Activated naive CD4-positive, alpha-beta T cell treated with Interleukin-2 at 50 U/mL for 16 hours (primary cell): ENCODE measurements around the gene TMEM233.
A peak's percentile ranks its signal among the peaks of the same experiment; 100 is the strongest.

Experiments used
- DNase-seq: peaks from one replicate; pipeline ENCODE4 v3.0.0-alpha.2; 2020

Gene TMEM233

GRCh38 chr12:119593578-119594398 lies at the start of gene TMEM233:
TSS of gene TMEM233 (plus strand) at chr12:119593774. CDS start at chr12:119593849, 75 bp downstream.
- DNase-seq, result no peak

DNA sequence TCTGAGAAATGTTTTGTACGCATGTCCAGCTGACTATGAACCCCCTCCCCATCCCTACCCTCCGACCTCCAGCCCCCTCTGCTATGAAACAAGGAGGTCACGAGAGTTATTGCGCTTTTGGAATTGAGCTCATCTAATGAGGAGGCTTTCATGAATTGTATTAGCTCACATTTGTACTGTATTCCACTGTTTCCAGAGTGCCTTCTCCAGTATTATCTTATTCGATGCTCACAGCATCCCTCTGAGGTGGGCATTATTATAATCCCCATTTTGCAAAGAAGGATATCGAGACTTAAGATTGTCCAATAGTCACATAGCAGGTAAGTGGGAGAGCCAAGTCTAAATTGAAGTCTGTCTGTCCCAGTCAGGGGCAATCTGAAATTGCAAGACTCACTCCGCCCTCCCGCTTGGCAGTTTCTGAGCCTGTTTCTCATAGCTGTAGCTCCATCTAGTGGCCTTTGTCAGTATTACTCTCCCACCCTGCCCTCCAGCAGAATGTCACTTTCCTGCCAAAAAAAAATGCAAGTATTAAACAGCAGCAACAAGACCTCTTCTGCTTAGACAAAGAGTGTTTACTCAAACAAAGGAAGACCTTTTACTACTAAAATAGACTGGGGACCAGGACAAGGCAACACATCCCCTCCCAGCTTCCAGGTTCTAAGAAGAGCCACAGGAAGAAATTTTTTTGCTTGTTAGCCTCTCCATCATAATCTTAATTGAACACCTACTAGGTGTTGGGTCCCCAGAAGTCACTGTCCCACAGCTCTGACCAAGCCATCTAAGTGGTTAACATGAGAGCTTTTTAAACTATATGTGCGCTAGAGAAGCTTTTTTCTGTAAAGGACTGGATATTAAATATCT lies 48.6 kb upstream of the TMEM233 start:
- DNase-seq, result peak; percentile 45

DNA sequence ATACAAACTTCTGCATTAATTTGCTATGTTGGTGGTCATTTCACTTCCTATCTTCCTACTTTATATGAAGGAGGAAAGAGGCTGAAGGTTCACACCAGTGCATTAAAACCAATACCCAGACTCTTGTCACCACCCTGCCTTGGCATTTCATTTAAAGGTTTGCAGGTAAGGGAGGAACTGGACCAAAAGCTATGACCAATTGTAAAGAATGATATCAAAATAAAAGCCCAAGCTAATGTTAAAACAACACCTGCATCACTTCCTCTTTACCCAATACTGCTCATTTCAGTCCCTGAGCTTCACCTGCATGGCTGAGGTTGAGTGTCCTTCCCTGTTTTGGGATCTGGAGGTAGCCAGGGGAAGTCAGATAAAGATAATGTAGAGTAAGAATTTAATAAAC lies 47.2 kb upstream of the TMEM233 start:
- DNase-seq, result no peak

DNA sequence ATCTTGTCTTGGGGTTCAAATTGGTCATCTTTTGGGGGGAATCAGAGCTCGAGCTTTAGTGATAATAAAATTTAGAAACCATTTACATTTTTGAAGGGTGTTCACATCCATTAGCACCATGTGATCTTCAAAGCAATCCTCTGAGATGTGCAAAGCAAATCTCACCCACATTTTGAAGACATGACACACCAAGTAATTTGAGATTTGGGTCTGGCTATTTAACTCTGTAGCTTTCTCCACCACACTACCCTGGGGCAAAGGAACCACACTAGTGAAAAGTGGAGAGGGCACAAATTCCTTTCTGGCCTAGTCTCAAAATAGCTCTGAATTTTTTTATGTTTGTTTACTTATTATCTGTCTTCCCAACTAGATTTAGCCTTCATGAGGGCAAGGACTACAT lies 46.6 kb upstream of the TMEM233 start:
- no peak for DNase-seq

GRCh38 chr12:119556854-119557253 lies 36.7 kb upstream of the TMEM233 start:
- DNase-seq, result no peak

- DNase-seq, result no peak
Measured at GRCh38 chr12:119565404-119565803, 28.2 kb upstream of the TMEM233 start.

- DNase-seq, result no peak
Measured at GRCh38 chr12:119570771-119571170, 22.8 kb upstream of the TMEM233 start.

DNA sequence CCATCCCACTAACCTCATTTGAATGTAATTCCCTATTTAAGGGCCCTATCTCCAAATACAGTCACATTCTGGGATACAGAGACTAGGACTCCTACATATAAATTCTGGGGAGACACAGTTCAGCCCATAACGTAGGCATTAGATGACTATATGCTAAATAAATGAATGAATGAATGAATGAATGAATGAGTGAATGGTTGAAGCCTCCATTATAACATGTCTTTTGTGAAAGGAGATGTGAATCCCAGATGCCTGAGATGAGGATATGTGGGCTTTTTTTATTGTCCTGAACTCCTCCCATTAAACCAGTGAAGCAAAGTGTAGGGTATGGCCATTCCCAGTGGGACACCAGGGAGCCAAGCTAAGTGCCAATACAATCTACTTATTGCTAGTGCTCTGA lies 20.5 kb upstream of the TMEM233 start:
- DNase-seq, result no peak

GRCh38 chr12:119574255-119574654 lies 19.3 kb upstream of the TMEM233 start:
- no peak for DNase-seq

GRCh38 chr12:119576118-119576810 lies 17.3 kb upstream of the TMEM233 start:
- no peak for DNase-seq

GRCh38 chr12:119576915-119577314 lies 16.7 kb upstream of the TMEM233 start:
- DNase-seq, result no peak

DNA sequence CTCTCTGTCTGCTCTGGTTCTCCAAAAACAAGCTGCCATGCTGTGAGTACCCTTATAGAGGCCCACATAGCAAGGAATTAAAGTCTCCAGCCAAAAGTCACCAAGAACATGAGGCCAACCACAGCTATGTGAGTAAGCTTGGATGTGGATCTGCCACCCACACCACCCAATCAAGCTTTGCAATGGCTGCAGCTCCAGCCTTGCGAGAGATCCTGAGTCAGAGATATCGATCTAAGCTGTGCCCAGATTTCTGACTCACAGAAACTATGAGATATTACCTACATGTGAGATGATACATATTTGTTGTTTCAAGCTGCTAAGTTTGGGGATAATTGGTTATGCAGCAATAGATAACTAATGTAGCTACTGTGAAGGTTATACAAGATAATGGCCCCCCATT lies 15.5 kb upstream of the TMEM233 start:
- no peak for DNase-seq

DNA sequence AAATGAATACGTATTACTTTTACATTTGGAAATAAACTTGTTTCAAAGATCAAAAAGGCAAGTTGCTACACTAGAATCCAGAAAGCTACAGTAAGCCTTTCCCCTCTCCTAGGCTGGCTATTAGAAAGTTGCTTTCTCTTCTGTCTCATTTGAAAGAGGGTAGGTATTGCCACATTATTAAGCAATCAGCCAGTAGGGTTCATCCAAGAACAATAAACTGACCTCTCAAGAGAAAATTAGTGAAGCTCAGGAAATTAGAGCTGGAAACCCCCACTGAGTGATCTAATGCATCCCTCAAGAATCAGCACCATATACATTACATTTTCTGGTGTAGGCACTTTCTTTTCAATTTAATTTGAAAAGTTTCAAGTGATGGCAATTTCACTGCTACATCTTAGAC lies 4.5 kb upstream of the TMEM233 start:
- DNase-seq, result no peak

DNA sequence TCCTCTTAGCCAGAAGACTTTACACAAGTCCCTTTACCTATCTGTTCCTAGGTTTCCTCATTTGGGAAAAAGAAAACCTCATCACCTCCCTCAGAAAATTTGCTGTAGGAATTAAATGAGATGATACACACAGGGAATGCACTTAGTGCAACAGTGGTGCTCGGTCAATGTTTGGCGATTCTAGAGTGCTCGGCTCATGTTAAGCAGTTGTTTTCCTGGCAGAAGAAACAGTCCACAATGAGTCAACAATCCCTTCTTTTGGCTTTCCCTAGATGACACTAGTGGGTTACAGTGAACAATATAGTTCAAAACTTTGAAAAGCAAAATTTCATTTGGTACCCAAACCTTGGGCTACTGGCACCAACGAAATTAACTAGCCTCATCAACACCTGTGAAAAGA lies 3.9 kb upstream of the TMEM233 start:
- no peak for DNase-seq

GRCh38 chr12:119592232-119592631 lies 1.3 kb upstream of the TMEM233 start:
- no peak for DNase-seq

DNA sequence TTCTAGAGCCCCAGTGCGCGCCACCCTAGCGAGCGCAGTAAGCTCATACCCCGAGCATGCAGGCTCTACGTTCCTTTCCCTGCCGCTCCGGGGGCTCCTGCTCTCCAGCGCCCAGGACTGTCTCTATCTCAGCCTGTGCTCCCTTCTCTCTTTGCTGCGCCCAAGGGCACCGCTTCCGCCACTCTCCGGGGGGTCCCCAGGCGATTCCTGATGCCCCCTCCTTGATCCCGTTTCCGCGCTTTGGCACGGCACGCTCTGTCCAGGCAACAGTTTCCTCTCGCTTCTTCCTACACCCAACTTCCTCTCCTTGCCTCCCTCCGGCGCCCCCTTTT lies 791 bp downstream of the TMEM233 start:
- DNase-seq, result no peak

- no peak for DNase-seq
Measured at GRCh38 chr12:119594772-119595445, 1.3 kb downstream of the TMEM233 start.

DNA sequence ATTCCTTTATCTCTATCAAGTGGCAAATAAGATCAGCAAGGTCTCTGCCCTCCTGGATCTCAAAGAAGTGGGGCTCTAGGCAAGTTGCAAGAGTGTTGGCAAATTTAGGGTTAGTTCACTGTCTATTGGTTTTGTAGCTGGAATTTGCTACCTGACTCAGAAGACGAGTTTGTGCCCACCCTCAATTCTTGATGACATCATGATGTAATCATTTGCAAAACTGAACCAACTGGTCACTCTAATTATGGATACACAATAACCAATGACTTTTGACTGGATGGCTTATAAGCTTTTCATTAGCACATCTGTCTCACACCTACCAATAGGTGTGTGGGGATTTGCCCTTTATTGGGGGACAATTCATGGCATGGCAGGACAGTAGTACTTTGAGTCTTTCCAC lies 4.6 kb downstream of the TMEM233 start:
- no peak for DNase-seq

DNA sequence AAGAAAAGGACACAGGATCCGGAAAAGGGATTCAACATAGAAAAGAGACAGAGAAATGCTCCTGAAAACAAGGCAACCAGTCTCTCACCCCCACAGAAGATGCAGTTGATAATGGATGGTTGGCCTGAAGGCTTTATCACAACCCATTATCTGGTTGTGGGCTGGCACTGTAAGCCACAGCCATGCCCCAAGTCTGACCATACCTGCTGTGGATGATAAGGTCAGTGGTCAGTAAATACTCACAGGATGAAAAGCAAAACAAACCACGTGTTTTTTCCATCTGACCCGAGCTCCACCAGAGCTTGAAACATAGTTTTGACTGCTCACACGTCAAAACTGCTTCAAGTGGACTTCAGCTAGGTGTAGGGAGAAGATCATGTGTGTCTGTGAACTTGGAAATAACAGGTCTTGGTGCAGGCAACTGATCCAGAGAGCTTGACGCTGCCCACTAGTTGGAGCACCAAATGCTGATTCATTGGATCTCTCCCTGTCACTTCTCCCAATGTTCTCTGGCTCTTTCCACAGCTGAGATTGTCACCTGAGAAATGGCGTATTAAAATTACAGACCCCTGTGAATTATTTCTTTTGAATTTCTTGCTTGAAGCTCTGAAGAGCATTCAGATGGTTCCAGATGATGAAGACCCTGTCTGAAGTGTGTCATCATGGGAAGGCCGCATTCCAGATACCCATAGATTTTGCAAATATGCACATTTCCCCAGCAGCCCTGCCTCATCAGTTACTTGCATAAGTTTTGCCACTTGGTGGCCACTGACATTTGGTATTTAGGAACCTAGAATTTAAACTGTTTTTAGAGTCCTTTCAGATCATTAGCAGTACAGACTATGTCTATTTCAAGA lies 8.5 kb downstream of the TMEM233 start:
- DNase-seq, result no peak

DNA sequence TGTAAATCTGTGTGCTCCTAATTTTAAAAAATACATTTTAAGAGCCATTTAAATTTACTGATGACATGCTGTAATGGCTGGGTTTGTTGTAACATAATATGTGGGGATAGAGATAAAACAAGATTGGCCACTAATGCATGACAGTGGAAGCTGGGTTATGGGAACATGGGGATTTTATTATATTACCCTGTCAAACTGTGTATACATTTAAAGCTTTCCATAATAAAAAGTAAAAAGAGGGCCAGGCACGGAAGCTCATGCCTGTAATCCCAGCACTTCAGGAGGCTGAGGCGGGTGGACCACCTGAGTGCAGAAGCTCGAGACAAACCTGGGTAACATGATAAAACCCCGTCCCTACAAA lies 9.1 kb downstream of the TMEM233 start:
- DNase-seq, result no peak

- DNase-seq, result no peak
Measured at GRCh38 chr12:119603767-119604166, 10.2 kb downstream of the TMEM233 start.

- no peak for DNase-seq
Measured at GRCh38 chr12:119609358-119609757, 15.8 kb downstream of the TMEM233 start.
